Spleen (tissue), 13 donors: ENCODE results near the gene TRAPPC2. TPM values are rescaled to one million over a fixed set of nuclear protein-coding genes. Genes with fewer than 3 reads are reported as not detected.
A peak's percentile ranks its signal among the peaks of the same experiment; 100 is the strongest.

Experiments used
- DNase-seq: peaks from one replicate; pipeline ENCODE4 v3.0.0-alpha.2; 2020
- H3K27ac ChIP-seq, 8 donors: fragments of 200-600 bp; sonication (generic) in 7 of 8; 1 replicate in 4 of 8; 2 replicates in 4 of 8; pipeline versions ENCODE4 v1.5.0 to v1.8.0; 2016 to 2021; ENCODE audit warnings: inconsistent platforms in 4 of 8, mild to moderate bottlenecking in 4 of 8, moderate library complexity in 1 of 8
- H3K27me3 ChIP-seq, 7 donors: fragments of 200-600 bp; sonication (generic) in 6 of 7; replicated peaks in 1 of 7; 1 replicate in 4 of 7; 2 replicates in 3 of 7; pipeline versions ENCODE4 v1.5.0 to v1.8.0; 2016 to 2021; ENCODE audit warnings: inconsistent platforms in 3 of 7, mild to moderate bottlenecking in 1 of 7
- H3K36me3 ChIP-seq, 6 donors: fragments of 200-600 bp; sonication (generic) in 5 of 6; 1 replicate in 4 of 6; 2 replicates in 2 of 6; pipeline versions ENCODE4 v1.5.0 to v1.8.0; 2016 to 2021; ENCODE audit warnings: inconsistent platforms in 2 of 6
- H3K4me1 ChIP-seq, 6 donors: fragments of 200-600 bp; sonication (generic) in 5 of 6; 1 replicate in 3 of 6; 2 replicates in 3 of 6; pipeline versions ENCODE4 v1.5.0 to v1.8.0; 2016 to 2021; ENCODE audit warnings: inconsistent platforms in 3 of 6
- H3K4me3 ChIP-seq, 8 donors: fragments of 200-600 bp; sonication (generic) in 7 of 8; 1 replicate in 4 of 8; 2 replicates in 4 of 8; pipeline versions ENCODE4 v1.5.0 to v1.8.0; 2016 to 2021; ENCODE audit warnings: inconsistent platforms in 4 of 8, mild to moderate bottlenecking in 4 of 8, moderate library complexity in 2 of 8
- H3K9me3 ChIP-seq, 8 donors: fragments of 200-600 bp; sonication (generic) in 7 of 8; 1 replicate in 4 of 8; 2 replicates in 4 of 8; pipeline versions ENCODE4 v1.5.0 to v1.8.0; 2016 to 2021; ENCODE audit warnings: inconsistent platforms in 4 of 8
- POLR2A ChIP-seq, 3 donors: fragments of 450-650 bp; IDR thresholded peaks; one replicate each; pipeline ENCODE4 v1.5.1; 2017; ENCODE audit warnings: antibody characterized with exemption in 3 of 3, mild to moderate bottlenecking in 1 of 3
- POLR2AphosphoS5 ChIP-seq, 3 donors: sonication (generic); formaldehyde crosslinking; IDR thresholded peaks; one replicate each; pipeline ENCODE4 v1.5.1; 2017; ENCODE audit warnings: antibody characterized with exemption in 3 of 3
- WGBS, 5 donors: extraction: QIAGEN DNeasy Blood & Tissue Kit in 3 of 5; methylation state at CpG; one replicate each; pipeline versions ENCODE4 v1.1.5 to v1.1.7; 2013 to 2018; 5-methylcytosine and 5-hydroxymethylcytosine counted together
- intact Hi-C: fragments of 100-400 bp; cut with DNase I; formaldehyde crosslinking; loops from one replicate; pipeline ENCODE4 v1.15.0; 2023; ENCODE audit warnings: low total_unique reads
- long read RNA-seq, 2 donors: transcript quantifications; one replicate each; lab custom pipeline, GENCODE V29; 2026
- polyA plus RNA-seq, 3 donors: library from polyadenylated mRNA; stranded (reverse); fragments of 200-250 nt; gene quantifications; one replicate each; pipeline ENCODE4 v1.2.1, GENCODE V29; 2013
- total RNA-seq, 7 donors: library from RNA; depleted of rRNA in 3 of 7; stranded (reverse); fragments of >200 nt in 3 of 7; fragmentation: NEBNext Ultra II Directional in 4 of 7; extraction: Animal tissue kit (Norgen Biotek cat#: 25700) in 4 of 7; gene quantifications; one replicate each; pipeline versions ENCODE4 v1.1.0 to v1.2.1, GENCODE V29; 2016 to 2021
- TF ChIP-seq, protein P1 (sequence below), 11 experiments: fragments of 200-600 bp in 7 of 11; fragments of 450-650 bp in 4 of 11; sonication (generic) in 4 of 11; IDR thresholded peaks in 8 of 11; conservative IDR thresholded peaks in 3 of 11; 1 replicate in 7 of 11; 2 replicates in 4 of 11; pipeline versions ENCODE4 v1.4.0 to v1.8.0; 2016 to 2021; ENCODE audit warnings: antibody characterized with exemption in 11 of 11, inconsistent platforms in 4 of 11, mild to moderate bottlenecking in 1 of 11
- donor health status: healthy with polysubstance abuse.
- donor health status: DM: no; HTN: no; CAD: no; lungs with moderate emphysema.
- donor health status: DM: no; HTN: no; CAD: no.
- donor health status: Bipolar disorder and iron deficiency.
- donor health status: healthy.
- donor health status: DM: no; HTN: no; CAD: no.
- donor health status: DM: yes; HTN: yes; CAD: no.

Gene TRAPPC2
- 10 to 100 TPM; 21.2 to 29.5 (median 23.8) TPM for total RNA-seq
- polyA plus RNA-seq, result 10 to 100 TPM; 10.8 to 12.0 (median 11.2) TPM
- long read RNA-seq, donor 1, partial matches to known transcripts, result 0 of 4 reads
- long read RNA-seq, donor 1, other reads (novel, unspliced or antisense), result 0 of 4 reads
- long read RNA-seq, donor 2, partial matches to known transcripts, result 0 of 2 reads
- long read RNA-seq, donor 2, other reads (novel, unspliced or antisense), result 0 of 2 reads

DNA sequence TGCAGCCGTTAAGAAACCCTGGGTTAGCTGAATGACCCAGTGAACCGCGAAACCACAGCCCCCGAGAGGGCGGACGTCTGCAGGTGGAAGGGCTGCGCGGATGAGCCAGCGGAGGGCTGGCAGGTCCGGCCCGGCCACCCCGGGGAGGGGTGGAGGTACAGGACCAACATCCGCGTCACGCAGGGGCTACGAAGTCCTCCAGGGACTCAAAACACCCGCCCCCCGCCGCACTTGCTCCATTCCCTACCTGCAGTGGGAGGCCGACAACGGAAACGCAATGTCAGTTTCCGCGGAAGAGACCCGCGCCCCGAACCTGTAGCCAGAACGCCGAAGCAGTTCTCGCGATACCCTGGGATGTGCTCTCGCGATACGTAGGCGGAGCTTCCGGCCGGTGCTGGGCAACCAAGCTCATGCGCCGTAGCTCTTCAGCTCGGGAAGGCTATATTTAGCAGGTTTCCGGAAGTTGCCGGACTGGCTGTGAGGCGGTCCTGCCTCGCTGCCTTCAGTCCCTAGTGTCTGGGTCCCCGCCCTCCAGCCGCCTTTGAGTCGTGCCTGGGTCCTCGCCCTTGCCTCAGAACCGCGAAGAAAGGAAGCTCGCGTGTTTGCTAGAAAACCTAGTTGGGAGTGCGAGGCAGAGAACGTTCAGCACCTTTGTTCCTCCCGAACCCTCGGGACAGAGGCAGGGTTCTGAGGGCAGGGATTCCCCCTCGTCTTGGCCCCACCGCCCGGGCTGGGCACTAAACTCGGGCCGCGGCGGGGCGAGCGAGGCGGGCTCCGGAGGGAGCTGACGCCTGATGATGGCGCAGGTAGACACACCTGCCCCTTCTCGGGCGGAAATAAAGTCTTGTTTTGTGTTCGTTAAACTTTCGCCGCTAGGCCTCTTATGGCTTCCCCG lies at the start of gene TRAPPC2, which contains the start of gene OFD1:
Gene TRAPPC2, minus strand, starts transcription at position 343 of the 895 bp plus-strand sequence. CDS start 14,657 bp downstream, outside the sequence.
Gene OFD1, plus strand, starts transcription at position 471 of the 895 bp plus-strand sequence. Its CDS starts 324 bp downstream, at position 795.
- 0 to 11% (median 2%) methylated on average over 11 to 75 of the region's 75 CpGs for WGBS, 5 donors
- Histone ChIP-seq H3K27ac (peak within 1 kb of the TSS; percentile 90 to 98 (median 94)), H3K36me3 (peaks cover 0 to 17% (median 0%) of the 10 kb centered on the region in 6 donors), H3K4me3 (peak within 1 kb of the TSS; percentile 45 to 89 (median 64)), H3K27me3 (peaks cover 0 to 11% (median 0%) of the 10 kb centered on the region in 7 donors), H3K4me1 (peaks cover 6 to 63% (median 40%) of the 10 kb centered on the region in 6 donors), H3K9me3 (peaks cover 0 to 11% (median 0%) of the 10 kb centered on the region in 8 donors)
- peak; percentile 97 for DNase-seq
- intact Hi-C loops, result no loop called here
- TF ChIP-seq POLR2A (IDR thresholded peaks at IDR 0.05) (peak; percentile 54 to 93 (median 68)), POLR2AphosphoS5 (IDR thresholded peaks at IDR 0.05) (peak; percentile 97 to 99 (median 99))
- TF ChIP-seq, protein P1, sequence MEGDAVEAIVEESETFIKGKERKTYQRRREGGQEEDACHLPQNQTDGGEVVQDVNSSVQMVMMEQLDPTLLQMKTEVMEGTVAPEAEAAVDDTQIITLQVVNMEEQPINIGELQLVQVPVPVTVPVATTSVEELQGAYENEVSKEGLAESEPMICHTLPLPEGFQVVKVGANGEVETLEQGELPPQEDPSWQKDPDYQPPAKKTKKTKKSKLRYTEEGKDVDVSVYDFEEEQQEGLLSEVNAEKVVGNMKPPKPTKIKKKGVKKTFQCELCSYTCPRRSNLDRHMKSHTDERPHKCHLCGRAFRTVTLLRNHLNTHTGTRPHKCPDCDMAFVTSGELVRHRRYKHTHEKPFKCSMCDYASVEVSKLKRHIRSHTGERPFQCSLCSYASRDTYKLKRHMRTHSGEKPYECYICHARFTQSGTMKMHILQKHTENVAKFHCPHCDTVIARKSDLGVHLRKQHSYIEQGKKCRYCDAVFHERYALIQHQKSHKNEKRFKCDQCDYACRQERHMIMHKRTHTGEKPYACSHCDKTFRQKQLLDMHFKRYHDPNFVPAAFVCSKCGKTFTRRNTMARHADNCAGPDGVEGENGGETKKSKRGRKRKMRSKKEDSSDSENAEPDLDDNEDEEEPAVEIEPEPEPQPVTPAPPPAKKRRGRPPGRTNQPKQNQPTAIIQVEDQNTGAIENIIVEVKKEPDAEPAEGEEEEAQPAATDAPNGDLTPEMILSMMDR (IDR thresholded peaks at IDR 0.05 in 8 of 11, conservative IDR thresholded peaks at IDR 0.05 in 3 of 11), result peak in 2 of 11 experiments; percentile 6 to 15

DNA sequence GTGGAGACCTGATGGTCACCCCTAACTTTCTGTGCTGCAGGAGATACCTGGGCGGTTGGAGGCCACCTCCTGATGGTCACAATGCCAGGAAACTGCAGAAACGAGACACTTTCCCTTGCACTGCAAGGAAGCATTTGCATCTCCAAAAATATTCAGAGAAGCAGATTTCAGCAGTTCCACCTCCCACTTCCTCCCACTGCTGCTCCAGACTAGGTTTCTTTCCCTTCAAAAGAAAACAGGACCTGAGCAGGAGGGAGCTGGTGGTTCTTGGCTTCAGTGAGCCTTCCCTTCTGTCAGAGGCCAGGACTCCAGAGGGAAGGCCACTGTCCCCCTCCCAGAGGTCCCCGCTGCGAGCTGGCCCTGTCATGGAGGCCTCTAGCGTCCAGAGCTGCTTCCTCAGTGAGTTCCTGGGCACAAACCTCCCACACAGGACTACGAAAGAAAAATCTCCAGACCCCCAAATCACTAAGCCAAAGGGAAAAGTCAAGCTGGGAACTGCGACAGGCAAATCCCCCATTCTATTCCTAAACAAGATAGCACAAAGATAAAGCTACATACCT lies 46.5 kb upstream of the TRAPPC2 start:
- DNase-seq, result no peak
- intact Hi-C loops, result no loop called here
- Histone ChIP-seq H3K27me3 (no peaks in the 10 kb centered on the region), H3K36me3 (peaks cover 0 to 19% (median 3%) of the 10 kb centered on the region in 6 donors), H3K4me1 (no peaks in the 10 kb centered on the region), H3K9me3 (no peaks in the 10 kb centered on the region), H3K4me3 (no peak overlapping the region), H3K27ac (no peak overlapping the region)
- WGBS, 5 donors, result 59 to 68% (median 64%) methylated on average over 3 to 7 of the region's 7 CpGs
- TF ChIP-seq, protein P1 (IDR thresholded peaks at IDR 0.05 in 8 of 11, conservative IDR thresholded peaks at IDR 0.05 in 3 of 11), result no peak
- no peak for TF ChIP-seq POLR2A (IDR thresholded peaks at IDR 0.05)
- no peak for TF ChIP-seq POLR2AphosphoS5 (IDR thresholded peaks at IDR 0.05)

DNA sequence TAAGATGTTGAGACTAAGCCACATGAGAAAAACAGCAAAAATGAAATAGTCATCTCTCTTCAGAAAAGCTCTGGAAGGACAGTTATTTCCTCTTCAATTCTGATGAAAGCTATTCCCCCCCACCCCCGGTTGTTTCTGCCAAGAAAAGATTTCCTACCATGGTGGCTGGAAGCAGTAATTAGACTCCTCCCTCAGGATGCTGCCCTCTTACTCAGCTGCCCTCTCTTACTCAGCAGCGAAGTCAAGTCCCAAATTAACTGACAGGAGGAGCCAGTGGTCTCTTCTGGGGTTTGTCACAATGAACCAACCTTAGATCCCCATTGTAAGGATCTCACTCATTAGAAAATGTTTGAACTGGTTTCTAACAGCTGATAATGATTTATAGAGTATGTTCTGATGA lies 44.5 kb upstream of the TRAPPC2 start:
- Histone ChIP-seq H3K4me1 (no peaks in the 10 kb centered on the region), H3K27ac (no peak overlapping the region), H3K4me3 (no peak overlapping the region), H3K9me3 (no peaks in the 10 kb centered on the region), H3K36me3 (peaks cover 0 to 39% (median 9%) of the 10 kb centered on the region in 6 donors), H3K27me3 (no peaks in the 10 kb centered on the region)
- DNase-seq, result no peak
- intact Hi-C loops, result no loop called here
- TF ChIP-seq, protein P1 (IDR thresholded peaks at IDR 0.05 in 8 of 11, conservative IDR thresholded peaks at IDR 0.05 in 3 of 11), result no peak
- TF ChIP-seq POLR2A (IDR thresholded peaks at IDR 0.05) (no peak), POLR2AphosphoS5 (IDR thresholded peaks at IDR 0.05) (no peak)
- 16 to 42% (median 36%) methylated on average over 2 of the region's 2 CpGs for WGBS, 5 donors
